NCI-H526 (cell line): ENCODE measurements around the gene SLC9A1.

Experiments used
- DNase-seq, 2 experiments: peaks; one replicate each; lab custom pipeline; 2025; lab: John Stamatoyannopoulos, UW

Gene SLC9A1

DNA sequence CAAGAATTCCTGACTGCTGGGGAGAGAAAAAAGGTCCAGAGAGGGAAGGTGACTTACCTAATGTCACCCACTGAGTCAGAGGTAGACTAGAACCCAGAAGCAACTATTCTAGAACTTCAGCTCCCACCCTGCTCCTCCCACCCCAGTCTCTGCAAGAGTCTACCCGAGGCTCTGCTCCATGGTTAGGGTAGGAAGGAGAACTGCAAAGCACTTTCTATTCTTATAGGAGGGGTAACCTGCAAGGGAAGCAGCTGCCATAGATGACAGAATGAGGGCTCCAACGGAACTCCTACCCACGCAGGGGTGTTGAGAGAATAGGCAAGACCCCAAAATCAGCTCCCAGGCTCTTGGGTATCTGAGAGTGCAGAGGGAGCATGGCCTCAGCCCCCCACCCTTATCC lies 4.3 kb downstream of the SLC9A1 start:
- no peak for DNase-seq

DNA sequence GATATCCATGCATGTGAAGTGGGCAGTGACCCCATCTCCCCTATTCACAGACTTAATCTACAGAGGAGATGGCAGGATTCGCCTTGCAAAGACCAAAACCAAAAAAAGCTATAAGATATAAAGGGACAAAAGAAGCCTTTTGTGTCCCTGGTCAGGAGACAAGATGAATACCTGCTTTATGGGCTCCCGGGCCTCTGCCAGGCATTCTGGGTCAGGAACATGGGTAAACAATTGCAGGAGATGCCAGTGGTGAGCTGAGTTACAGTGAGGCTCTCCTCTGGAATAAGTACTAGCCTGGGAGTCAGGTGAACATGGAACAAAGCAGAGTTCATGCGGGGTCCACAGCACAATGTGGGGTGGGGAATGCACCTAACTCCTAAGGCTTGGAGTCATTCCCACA lies 4.7 kb downstream of the SLC9A1 start:
- no peak for DNase-seq

DNA sequence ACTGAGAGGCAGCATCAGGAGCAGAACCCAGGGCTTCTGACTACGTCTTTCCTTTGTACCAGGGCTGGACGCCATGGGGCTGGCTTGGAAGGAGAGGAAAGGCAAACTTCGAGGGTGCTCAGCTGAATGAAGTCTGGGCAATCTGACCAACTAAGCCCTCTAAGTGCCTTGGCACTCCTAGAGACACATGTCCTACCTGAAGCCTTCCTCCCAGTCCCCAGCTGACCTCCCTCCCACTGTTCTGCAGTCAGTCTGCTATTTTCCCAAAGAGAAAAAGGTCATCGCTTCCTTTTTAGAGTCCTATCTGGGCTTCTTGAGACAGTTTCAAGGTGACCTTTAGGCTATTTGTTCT lies 5.2 kb downstream of the SLC9A1 start:
- DNase-seq, result no peak

DNA sequence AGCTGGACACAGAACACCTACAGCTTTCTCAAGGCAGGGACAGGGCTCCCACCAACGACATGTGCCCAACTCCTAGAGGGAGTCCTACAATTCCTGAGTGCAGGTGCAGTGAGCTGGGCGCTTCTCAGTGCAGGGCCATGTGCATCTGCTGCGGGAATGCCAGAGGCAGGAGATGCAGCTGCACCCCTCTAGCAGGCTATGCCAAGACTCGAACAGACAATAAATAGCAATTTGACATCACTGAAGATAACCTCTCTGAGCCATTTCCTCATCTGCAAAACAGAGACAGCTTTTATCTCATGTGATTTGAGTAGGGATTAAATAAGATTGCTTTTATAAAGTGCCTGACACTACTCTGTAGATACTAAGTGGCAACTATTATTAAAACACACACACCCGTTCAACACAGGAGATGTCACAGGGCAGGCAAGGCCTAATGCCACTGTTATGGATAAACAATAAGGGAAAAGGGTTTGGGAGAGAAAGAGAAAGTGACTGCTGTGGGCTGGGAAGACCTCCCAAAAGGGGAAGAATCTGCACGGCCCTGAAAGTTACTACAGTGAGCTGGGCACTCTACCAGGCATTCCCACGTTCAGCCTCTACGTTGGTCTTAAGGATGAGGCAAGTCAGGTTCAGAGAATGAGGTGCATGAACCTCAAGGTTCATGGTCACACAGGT lies 5.7 kb downstream of the SLC9A1 start:
- no peak for DNase-seq

DNA sequence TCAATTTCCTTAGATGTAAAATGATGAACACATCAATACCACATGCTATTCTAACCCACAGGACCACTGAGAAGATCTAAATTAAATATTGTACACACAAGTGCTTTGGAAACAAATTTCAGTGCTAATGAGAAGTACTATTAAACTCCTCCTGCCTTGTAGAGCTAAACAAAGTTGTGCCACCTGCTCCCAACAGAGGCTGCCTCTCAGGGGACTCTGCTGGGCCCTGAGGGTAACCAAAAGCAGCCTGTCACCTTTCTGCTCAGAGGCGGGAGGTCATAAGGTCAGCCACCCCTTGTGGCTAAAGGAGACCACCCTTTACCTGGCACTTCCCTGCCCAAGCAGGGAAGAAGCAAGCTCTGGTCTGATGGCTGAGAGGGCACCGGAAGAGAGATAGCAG lies 6.3 kb downstream of the SLC9A1 start:
- DNase-seq, result no peak

DNA sequence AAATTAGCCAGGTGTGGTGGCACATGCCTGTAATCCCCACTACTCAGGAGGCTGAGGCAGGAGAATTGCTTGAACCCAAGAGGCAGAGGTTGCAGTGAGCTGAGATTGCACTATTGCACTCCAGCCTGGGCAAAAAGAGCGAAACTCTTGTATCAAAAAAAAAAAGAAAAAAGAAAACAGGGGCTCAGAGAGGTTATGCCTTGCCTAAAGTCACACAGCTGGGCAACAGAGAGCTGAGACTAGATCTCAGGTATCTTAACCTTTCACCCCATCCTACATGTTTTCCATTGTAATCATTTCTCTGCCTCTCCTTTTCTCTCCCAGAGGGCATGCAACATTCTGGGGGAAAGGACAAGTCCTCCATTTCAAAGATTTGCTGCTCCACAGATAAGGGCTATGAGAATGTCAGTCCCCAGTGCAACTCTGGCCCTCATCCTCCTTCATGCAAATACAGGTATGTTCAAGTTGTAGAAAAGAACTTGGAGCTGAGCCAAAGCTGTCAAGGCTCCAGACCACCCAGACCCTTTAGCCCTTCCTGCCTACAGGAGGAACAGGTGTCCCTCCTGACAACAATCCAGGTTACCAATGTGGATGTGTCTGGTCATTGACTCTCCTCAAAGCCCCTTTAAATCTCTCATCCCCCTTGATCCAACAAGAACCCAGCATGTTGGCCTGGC lies 6.9 kb downstream of the SLC9A1 start:
- no peak for DNase-seq

DNA sequence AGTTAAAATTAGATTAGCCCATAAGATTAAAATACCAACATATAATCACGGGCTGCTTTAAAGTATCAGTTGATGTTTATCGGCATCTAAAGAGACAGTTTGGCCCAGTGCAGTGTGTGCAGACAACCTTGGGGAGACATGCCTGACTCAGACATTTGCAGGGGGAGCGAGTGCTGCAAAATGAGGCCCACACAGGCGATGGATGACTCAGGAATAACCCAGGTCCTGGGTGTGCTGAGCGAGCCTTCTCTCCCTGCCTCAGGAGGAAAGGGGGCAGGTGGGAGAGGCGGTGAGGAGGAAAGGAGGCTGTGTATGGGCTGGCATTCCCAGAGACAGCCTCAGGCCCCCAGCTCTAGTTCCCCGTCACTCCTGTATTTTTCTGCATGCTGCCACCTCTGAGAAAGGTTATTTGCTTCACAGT lies 9.0 kb downstream of the SLC9A1 start:
- DNase-seq, result no peak

DNA sequence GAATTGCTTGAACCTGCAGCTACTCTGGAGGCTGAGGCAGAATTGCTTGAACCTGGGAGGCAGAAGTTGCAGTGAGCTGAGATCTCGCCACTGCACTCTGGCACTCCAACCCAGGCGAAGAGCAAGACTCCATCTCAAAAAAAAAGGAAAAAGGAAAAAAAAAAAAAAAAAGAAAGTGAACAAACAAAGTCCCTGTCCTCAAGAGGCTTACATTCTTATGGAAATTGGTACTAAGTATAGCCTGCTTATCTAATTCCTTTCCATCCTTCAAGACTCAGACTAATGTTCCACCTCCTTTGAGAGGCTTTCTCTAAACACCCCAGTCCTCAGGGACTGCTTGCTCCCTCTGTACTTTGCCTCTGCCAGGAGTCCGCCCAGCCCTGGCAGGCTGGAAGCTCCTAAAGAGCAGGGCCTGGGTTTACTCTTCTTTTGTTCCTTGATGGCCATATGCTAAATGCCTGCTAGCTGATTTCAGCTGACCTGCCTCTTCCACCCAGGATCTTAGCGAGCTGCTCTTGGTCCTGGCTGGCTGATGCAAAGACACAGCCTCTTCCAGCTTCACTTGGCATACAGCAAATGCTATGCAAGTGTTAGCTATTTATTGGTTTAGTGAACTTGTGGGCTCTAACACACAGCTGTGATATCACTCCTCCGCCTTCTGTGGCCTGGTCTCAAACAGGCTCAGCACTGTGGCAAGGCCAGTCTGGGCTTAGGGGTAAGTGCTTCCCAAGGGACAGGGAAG lies 9.8 kb downstream of the SLC9A1 start:
- DNase-seq, result no peak

DNA sequence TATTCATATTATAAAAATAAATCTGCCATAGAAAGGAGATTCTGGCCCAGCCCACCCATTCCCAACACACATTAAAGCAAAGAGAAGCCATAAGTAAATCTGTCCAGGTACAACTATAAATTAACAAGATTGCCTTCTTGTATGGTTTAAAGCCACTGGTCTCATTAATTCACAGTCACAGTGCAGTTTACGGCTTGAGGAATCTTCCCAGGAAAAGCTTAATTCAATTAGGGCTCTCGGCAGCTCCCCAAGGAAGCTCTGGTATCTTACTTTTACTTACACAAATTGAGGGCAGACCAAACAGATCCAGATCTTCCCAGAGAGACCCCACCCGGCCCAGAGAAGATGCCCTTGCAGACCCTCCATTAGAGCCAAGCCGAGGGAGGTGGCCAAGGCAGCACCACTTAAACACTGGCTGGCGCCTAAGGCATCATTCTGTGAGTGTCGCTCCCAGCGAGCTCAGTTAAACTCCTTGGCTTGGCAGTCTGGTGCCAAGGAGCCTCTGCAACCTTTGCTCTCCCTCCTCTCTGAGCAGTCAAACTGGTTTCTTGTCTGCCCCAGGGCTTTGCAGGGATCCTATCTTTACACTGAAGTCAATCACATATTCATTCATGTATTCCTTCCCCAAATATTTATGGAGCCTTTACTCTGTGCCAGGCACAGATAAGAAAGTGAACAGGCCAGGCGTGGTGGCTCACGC lies 10.7 kb downstream of the SLC9A1 start:
- no peak for DNase-seq

DNA sequence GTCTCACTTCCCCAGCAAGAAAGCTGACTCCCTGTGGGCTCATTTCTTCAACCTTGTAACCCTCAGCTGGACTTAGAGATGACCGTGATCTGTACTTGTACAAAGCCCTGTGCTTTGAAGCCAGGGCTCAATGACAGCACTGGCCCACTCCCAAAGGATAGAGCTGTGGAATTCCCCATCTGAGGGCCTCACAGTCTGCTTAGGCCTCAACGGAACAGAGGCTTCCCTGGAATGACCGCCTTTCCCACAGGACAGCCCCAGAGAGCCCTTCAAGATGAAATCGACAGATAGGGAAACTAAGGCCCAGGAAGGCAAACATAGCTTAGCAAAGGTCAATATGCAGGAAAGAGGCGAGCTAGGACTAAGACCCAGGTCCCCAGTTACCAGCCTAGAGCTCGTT lies 11.5 kb downstream of the SLC9A1 start:
- DNase-seq, result no peak

DNA sequence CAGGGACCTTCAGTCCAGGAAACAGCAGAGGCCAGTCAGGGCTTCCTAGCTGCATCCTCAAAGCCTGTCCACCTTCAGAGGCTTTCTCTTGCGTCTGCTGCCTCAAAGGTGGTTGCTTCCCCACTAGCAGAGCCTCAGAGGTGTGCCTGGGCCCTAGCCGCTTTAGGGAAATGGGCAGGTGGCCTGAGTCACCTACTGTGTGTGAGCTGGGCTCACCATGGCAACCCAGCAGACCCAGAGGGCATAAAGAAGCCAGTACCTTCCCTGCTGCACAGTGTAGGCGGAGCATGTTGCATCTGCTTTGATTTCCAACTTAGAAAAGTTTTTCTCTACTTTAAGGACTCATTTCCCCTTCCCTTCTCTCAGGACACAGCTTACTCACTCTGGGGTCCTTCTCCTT lies 12.5 kb downstream of the SLC9A1 start:
- DNase-seq, result peak in 1 of 2 experiments; percentile 45

DNA sequence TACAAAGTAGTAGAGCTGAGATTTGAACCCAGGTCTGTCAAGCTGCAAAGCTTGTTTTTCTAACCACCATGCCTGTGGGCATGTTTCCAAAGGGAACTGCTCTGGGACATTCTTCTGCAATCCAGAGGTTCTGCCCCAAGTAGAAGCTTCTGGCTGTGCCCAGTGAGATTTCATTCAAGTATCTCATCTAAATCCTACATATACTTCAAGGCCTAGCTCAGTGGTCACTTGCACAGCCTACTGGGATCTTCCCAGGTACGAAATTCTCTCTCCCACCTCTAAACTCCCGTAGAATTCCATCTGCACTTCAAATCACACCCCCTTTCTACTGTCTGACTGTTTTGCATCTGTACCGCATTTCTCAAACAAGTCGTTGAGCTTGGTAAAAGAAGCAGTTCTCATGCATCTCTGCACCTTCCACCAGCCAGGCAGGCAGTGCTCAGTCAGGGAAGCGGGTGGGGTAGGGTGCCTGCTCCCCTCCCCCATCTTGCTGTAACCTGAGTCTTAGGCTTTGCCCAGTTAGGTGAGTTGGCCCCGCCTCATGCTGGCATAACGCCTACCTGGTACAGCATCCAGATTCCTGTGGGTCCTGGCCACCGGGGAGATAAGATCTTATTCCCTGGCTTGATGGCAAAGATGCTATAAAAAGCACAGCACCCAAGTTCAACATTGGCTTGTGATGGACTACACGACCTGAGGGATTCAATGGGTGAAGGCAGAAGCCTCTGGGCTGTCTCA lies 13.5 kb downstream of the SLC9A1 start:
- peak; percentile 53 to 79 for DNase-seq

DNA sequence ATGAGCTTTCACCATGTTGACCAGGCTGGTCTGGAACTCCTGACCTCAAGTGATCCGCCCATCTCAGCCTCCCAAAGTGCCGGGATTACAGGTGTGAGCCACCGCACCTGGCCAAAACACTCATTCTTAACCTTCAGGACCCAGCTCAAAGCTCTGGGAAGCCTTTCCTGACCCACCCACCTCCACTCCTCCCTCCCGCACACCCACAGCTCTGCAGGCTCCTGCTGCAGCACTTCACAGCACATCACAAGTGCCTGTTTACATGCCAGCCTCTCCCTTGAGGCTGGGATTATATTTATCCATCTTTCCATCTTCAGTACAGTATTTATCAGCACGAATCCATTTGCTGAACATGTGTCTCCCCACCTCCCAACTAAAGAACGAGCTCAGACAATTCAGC lies 14.9 kb downstream of the SLC9A1 start:
- no peak for DNase-seq

DNA sequence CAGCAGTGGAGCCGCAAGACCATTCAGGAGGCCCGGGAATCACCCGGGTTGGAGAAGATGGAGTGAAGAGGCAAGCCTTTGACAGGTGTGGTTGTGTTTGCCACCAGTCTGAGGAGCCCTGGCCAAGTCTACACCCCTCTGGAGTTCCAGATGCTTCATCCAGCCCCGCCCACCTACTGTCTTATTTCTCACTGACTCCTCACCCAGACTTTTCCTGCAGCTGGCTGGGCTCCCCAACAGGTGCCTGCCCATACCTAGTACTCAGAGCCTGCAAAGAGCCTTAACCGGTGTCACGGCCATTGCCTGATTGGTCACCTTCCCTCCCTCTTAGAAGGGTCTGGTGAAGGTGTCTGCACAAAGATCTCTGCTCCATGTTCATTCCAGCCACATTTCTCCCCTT lies 16.0 kb downstream of the SLC9A1 start:
- no peak for DNase-seq

DNA sequence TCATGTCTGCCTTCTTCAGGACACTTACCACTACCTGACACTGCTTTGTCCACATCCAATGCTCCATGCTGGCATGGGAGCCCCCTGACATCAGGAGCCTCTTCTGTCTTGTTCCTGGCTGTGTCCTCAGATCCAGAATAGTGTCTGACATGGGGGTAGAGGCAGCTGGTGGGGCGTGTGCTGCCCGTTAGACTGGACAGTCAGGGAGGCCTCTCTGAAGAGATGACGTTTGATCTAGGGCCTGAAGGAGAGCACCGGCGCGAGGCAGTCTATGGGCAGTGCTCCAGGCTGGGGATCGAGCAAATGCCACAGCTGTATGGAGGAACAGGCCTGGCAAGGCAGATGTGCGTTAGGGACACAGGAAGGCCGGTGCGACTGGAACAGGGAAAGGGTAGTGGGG lies 16.6 kb downstream of the SLC9A1 start:
- no peak for DNase-seq

DNA sequence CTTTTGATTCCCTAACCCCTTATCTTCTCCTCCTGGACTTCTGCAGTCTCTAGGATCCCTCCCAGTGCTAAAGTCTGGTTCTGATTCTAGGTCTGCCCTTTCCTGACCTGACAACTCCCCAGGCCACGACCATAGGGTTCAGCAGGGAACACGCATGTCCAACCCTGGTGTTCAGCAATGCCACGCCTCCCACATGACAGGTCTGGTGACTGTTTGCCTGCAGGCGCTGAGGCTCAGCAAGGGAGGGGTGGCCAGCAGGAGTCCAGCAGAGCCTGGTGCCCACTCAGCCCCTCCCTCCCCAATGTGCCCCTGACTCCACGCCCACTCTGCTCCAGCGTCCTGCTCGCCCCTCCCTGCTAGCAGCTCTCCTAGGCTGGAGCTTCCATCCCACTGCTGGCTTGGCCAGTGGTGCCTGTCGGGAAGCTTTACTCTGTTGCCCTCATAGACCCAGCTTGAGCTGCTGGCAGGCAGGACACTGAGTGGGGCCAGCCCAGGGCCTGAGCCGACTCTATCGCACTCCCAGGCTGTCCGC lies 17.3 kb downstream of the SLC9A1 start:
- no peak for DNase-seq

DNA sequence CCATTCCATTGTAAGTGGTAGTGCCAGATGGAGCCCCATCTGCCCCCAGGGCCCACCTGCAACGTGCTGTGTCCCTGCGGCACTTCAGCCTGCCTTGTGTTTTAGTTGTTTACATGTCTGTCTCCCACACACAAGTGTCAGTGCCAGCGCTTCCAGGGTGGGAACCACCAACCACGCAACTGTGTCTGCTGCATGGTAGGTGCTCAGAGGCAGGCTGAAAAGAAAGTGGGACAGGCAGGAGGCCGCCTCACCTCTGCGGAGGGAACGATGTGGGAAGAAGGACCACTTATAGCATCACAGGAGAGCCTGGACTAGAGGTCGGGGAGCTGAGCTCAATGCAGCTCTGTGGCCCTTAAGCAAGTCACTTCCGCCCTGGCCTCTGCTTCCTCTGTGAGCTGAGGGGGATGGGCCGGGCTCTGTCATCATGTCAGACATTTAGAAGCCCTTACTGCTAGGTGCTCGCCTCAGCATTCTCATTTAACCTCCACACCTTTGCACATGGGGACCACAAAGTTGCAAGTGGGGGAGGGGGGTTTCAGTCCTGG lies 17.9 kb downstream of the SLC9A1 start:
- no peak for DNase-seq

DNA sequence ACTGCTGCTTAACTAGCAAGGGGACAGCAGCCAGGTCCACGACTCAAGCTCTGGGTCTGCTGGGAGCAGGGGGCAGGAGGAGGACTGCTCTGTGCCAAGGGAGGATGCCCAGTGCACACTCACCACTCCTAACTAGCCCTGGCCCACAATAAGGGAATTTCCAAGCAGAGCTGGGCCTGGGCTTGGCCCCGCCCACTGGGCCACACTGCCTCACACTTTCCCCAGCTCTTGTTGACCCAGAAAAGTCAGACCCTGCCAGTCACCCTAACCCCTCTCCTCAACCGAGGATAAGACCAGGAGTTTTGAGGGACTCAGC lies 18.7 kb downstream of the SLC9A1 start:
- no peak for DNase-seq

DNA sequence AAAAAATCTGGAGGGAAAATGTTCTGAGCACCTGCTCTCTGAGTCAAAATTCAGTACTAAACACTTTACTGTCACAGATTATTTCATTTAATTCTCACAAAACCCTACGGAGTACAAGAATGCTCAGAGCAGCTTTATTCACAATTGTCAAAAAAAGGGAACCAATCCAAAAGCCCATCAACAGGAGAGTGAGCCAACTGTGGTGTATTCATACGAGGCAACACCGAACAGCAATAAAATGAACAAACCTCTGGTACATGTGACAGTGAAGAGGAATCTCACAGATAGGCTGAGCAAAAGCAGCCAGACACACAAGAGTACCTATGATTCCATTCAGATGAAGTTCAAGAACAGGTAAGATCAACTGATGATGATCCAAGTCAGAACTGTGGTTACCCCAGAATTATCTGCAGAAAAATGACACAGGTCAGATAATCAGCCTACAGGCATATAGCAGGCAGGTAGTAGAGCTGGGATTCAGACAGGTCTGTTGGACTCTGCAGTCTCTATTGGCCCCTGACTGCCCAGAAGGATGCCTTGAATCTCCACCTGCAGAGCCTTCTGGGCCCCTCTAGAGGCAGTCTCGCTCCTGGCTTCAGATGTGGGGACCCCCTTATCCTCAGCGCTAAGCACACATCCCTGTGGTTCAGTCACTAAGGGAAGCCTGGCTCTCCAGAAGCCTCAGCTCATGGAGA lies 19.2 kb downstream of the SLC9A1 start:
- DNase-seq, result no peak

DNA sequence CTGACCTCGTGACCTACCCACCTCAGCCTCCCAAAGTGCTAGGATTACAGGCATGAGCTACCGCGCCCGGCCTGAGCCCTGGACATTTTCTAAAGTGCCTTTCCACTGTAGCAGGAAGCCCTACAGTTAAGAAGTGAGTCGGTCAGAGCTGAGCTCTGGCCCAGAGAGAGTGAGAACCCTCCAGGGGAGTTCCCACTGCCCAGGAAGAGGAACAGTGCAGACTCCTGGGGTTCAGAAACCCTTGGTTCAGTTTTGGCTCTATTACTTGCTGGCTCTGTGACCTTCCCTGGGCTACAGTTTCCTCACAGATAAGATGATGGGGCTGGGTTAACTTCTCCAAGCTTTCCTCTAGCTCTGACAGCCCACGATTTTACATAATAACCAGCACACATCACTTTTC lies 20.9 kb downstream of the SLC9A1 start:
- no peak for DNase-seq

DNA sequence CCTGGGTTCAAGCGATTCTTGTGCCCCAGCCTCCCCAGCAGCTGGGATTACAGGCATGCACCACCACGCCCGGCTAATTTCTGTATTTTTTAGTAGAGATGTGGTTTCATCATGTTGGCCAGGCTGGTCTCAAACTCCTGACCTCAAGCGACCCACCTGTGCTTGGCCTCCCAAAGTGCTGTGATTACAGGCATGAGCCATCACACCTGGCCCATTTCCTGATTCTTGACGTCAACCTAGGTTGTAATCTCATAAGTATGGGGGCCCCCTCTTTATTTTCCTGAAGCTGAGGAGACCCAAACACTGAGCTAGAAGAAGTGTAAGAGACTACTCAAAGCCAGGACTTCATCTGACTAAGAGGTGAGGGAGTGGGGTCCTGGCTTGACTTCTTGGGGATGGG lies 21.8 kb downstream of the SLC9A1 start:
- no peak for DNase-seq
